Measurements from ENCODE around the gene NCOA7. TPM values are rescaled to one million over a fixed set of nuclear protein-coding genes. Genes with fewer than 3 reads are reported as not detected.

Gene NCOA7
- total and polyA plus RNA-seq, 9 of the 15 experiments (the other 6 are each of a cell fraction or from before 2014, with no cell fraction given): 5.8 to 14.6 (median 9.3) TPM

DNA sequence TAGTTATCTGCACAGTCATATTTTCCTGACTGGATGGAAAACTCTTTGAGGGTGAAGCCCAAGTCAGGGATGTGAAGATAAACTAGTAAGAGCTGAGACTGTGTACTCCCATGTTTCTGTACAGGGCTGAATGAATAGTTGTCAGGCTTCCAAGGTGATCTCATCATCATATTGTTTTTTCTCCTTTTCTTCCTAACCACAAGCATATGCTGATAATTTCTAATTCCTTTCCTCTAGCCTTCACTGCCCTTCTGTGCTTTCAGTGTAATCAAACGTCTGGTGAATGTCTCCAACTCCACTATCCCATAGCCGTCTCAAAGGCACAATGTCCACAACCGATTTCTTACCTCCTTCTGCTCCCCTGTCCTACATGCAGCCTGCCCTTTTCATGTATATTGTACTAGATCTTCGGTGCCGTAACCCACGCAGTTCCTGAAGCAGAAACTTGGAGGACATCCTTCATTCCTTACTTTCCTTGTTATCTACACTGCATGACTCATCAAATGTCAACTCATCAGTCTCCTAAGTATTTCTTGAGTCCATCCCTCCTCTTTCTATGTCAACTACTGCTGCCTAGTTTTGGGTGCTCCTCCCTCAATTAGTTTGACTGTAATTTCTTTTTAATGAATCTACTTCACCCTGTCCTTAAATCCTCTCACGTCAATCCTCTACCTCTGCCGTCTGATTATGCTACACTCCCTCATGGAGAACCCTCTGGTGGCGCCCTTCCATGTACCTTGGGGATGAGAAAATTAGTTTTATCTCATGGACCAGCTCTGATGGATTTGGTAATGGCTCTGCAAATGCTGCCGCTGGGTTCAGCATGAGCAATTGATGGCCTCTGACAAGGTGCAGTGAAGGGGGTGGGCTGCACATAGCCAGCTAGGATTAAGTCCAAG lies 21.9 kb downstream of the NCOA7 start (continued):
- TF ChIP-seq CHD7 (IDR thresholded peaks at IDR 0.05; ENCODE audit: low read depth, low read length) (no peak), ZSCAN29 (IDR thresholded peaks at IDR 0.05) (peak; percentile 42; the same call in 1 of the 2 replicates), ZNF707 (CRISPR knock-in tag; conservative IDR thresholded peaks at IDR 0.05) (no peak), SMARCB1 (IDR thresholded peaks at IDR 0.05; ENCODE audit: insufficient read length, low read depth) (peak; percentile 93), MCM7 (IDR thresholded peaks at IDR 0.05) (no peak), KDM1A (IDR thresholded peaks at IDR 0.05) (peak; percentile 65 to 72; a peak in 3 of 4 replicates), ZNF184 (CRISPR knock-in tag; IDR thresholded peaks at IDR 0.05) (no peak), RFX7 (CRISPR knock-in tag; IDR thresholded peaks at IDR 0.05) (no peak), NR4A1 (CRISPR knock-in tag; IDR thresholded peaks at IDR 0.05) (no peak), NR4A1 (tag; IDR thresholded peaks at IDR 0.05) (no peak), GTF3C2 (IDR thresholded peaks at IDR 0.05; ENCODE audit: borderline replicate concordance, extremely low read depth, insufficient read length) (no peak)
- TF ChIP-seq, protein P1, sequence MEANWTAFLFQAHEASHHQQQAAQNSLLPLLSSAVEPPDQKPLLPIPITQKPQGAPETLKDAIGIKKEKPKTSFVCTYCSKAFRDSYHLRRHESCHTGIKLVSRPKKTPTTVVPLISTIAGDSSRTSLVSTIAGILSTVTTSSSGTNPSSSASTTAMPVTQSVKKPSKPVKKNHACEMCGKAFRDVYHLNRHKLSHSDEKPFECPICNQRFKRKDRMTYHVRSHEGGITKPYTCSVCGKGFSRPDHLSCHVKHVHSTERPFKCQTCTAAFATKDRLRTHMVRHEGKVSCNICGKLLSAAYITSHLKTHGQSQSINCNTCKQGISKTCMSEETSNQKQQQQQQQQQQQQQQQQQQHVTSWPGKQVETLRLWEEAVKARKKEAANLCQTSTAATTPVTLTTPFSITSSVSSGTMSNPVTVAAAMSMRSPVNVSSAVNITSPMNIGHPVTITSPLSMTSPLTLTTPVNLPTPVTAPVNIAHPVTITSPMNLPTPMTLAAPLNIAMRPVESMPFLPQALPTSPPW (CRISPR knock-in tag; IDR thresholded peaks at IDR 0.05): peak; percentile 49
